ENCODE results near the gene WDR4. TPM values are rescaled to one million over a fixed set of nuclear protein-coding genes. Genes with fewer than 3 reads are reported as not detected.

WDR4 gene
- total RNA-seq, 6 donors from 2014 or later: 10.2 to 49.2 (median 18.6) TPM

DNA sequence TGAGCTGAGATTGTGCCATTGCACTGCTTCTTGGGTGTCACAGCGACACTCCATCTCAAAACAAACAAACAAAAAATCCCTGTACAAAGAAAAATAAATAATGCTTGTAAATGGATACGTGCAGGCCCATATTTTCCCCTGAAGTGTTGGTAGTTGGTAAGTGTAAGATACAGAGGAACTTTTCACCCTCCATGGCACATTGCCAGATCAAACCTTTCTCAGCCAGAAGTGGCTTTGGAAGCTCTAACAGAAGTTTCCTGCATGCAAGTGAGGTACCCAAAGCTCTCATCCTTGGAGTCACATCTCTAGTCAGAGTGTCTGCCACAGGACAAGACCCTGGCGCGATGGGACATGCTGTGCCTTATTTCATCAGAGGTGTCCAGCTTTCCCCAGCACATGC lies 21.1 kb upstream of the WDR4 start:
- Histone ChIP-seq H3K27me3 (no peaks in the 10 kb centered on the region), H3K4me3 (no peak overlapping the region), H3K9me3 (no peaks in the 10 kb centered on the region), H3K27ac (no peak overlapping the region), H3K4me1 (peaks cover 0 to 15% (median 1%) of the 10 kb centered on the region in 4 donors), H3K36me3 (peaks cover 19 to 83% (median 60%) of the 10 kb centered on the region in 4 donors)
- TF ChIP-seq EP300 (IDR thresholded peaks at IDR 0.05): no peak
- no peak for TF ChIP-seq POLR2A (IDR thresholded peaks at IDR 0.05)
- TF ChIP-seq POLR2AphosphoS5 (IDR thresholded peaks at IDR 0.05): no peak
- TF ChIP-seq, protein P1, sequence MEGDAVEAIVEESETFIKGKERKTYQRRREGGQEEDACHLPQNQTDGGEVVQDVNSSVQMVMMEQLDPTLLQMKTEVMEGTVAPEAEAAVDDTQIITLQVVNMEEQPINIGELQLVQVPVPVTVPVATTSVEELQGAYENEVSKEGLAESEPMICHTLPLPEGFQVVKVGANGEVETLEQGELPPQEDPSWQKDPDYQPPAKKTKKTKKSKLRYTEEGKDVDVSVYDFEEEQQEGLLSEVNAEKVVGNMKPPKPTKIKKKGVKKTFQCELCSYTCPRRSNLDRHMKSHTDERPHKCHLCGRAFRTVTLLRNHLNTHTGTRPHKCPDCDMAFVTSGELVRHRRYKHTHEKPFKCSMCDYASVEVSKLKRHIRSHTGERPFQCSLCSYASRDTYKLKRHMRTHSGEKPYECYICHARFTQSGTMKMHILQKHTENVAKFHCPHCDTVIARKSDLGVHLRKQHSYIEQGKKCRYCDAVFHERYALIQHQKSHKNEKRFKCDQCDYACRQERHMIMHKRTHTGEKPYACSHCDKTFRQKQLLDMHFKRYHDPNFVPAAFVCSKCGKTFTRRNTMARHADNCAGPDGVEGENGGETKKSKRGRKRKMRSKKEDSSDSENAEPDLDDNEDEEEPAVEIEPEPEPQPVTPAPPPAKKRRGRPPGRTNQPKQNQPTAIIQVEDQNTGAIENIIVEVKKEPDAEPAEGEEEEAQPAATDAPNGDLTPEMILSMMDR (IDR thresholded peaks at IDR 0.05): no peak
- DNase-seq (no peak), ATAC-seq (ENCODE audit: low FRiP score in 2 of 2) (no peak)
- WGBS, 2 donors: 84 to 86% methylated on average over 4 of the region's 4 CpGs

DNA sequence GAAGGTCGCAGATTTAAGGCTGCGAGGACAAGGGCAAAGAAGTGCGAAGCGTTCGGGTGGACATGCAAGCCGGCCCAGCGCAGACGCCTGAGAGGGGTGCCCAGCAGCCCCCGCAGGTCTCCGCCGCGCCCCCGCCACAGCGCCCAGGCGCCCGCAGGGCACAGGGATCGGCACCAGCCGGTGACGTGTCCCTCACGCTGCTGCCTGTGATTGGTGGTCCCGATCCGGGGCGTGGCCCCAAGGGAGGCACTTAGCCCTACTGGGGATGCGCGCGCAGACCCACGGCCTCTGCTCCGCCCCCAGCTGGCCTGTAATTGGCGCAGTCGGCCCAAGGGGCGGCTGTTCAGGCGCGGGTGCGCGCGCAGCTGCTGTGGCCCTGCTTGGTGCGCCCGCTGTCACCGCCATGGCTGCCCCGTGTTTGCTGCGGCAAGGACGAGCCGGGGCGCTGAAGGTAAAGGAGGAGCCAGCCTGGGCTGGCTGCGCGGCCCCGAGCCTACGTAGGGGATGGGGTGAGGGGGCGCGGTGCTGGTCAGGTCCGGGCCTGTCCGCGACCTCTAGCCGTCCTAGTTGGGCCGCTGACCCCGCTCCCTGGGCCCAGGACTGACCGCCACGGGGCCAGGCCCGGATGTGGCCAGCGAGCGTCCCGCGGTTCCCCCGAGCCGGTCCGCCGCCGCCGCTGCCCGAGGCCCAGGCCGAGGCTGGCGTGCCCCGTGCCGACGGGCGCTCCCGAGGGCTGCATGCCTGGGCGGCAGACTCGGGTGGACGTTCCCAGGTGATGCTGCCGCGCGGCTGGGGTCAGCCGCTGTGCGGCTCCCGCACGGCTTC lies 13.8 kb upstream of the WDR4 start, which contains the start of gene NDUFV3:
Gene NDUFV3, plus strand, starts transcription at position 379 of the 825 bp plus-strand sequence. Its CDS starts 25 bp downstream, at position 404.
- Histone ChIP-seq H3K27me3 (no peaks in the 10 kb centered on the region), H3K4me1 (peaks cover 7 to 17% (median 11%) of the 10 kb centered on the region in 4 donors), H3K4me3 (peak within 1 kb of the TSS; percentile 76 to 97 (median 87)), H3K27ac (peak within 1 kb of the TSS; percentile 94 to 98 (median 96)), H3K36me3 (peaks cover 3 to 18% (median 13%) of the 10 kb centered on the region in 4 donors), H3K9me3 (no peaks in the 10 kb centered on the region)
- peak; percentile 100 for DNase-seq
- ATAC-seq (ENCODE audit: low FRiP score in 2 of 2): peak; percentile 98 to 99
- TF ChIP-seq POLR2A (IDR thresholded peaks at IDR 0.05) (peak in 3 of 4 donors; percentile 83 to 97 (median 97)), POLR2AphosphoS5 (IDR thresholded peaks at IDR 0.05) (peak; percentile 96 to 97), EP300 (IDR thresholded peaks at IDR 0.05) (peak in 1 of 4 donors; percentile 41)
- TF ChIP-seq, protein P1 (IDR thresholded peaks at IDR 0.05): peak in 3 of 6 experiments; percentile 17 to 46 (median 27)
- WGBS, 2 donors: 1 to 3% methylated on average over 8 to 39 of the region's 87 CpGs

DNA sequence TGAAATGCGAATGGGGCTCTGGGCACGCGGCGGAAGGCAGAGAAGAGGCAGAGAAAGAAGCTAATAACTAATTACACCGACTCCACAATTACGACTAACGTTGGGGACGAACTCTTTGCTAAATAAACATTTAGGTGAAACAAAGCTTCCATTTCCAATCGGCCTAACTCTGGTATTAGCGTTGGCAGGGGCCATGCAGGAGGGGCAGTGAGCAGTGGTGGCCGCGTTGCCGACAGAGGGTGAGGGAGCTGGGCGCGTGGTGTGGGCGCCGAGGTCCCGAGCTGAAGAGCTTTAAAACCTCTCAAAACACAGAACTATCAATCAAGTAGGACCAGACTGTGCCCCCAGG lies 13.2 kb upstream of the WDR4 start:
- peak; percentile 21 to 58 for ATAC-seq (ENCODE audit: low FRiP score in 2 of 2)

DNA sequence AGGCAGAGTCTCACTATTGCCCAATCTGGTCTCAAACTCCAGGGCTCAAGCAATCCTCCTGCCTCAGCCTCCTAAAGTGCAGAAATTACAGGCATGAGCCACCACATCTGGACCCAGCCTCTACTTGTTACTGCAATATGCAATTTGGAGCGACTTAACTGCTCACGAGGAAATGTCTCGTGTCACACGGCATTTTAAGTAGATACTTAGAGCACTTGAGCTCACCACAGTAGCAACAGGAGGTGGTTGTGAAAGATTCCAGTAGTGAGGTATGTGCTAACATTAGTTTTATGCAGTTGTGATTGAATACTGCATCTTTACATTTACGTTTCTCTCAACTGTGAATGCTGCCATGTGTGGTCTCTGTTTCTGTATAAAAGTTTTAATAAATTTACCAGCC lies 8.0 kb upstream of the WDR4 start:
- H3K27me3 ChIP-seq: no peaks in the 10 kb centered on the region
- DNase-seq (peak in 1 of 2 donors; percentile 67), ATAC-seq (ENCODE audit: low FRiP score in 2 of 2) (peak in 1 of 2 donors; percentile 67)
- peak overlapping the region in 1 of 4 donors; percentile 44 for H3K27ac ChIP-seq
- H3K36me3 ChIP-seq: no peaks in the 10 kb centered on the region
- peaks cover 0 to 3% (median 1%) of the 10 kb centered on the region in 4 donors for H3K4me1 ChIP-seq
- TF ChIP-seq, protein P1 (IDR thresholded peaks at IDR 0.05): no peak
- TF ChIP-seq POLR2AphosphoS5 (IDR thresholded peaks at IDR 0.05): peak in 1 of 2 donors; percentile 42
- peak in 1 of 4 donors; percentile 88 for TF ChIP-seq EP300 (IDR thresholded peaks at IDR 0.05)
- no peak for TF ChIP-seq POLR2A (IDR thresholded peaks at IDR 0.05)
- no peaks in the 10 kb centered on the region for H3K9me3 ChIP-seq
- H3K4me3 ChIP-seq: no peak overlapping the region
- 58 to 74% methylated on average over 5 of the region's 5 CpGs for WGBS, 2 donors

More for the DNA sequence above, 13.2 kb upstream of the WDR4 start:
- DNase-seq: no peak
- Histone ChIP-seq H3K27ac (peak overlapping the region; percentile 94 to 98 (median 96)), H3K9me3 (no peaks in the 10 kb centered on the region), H3K4me1 (peaks cover 7 to 17% (median 10%) of the 10 kb centered on the region in 4 donors), H3K36me3 (peaks cover 0 to 12% (median 8%) of the 10 kb centered on the region in 4 donors), H3K27me3 (no peaks in the 10 kb centered on the region), H3K4me3 (peak overlapping the region; percentile 49 to 97 (median 79))
- TF ChIP-seq, protein P1 (IDR thresholded peaks at IDR 0.05): no peak
- TF ChIP-seq POLR2A (IDR thresholded peaks at IDR 0.05): no peak
- no peak for TF ChIP-seq EP300 (IDR thresholded peaks at IDR 0.05)
- no peak for TF ChIP-seq POLR2AphosphoS5 (IDR thresholded peaks at IDR 0.05)
- WGBS, 2 donors: 17 to 21% methylated on average over 18 of the region's 18 CpGs
